WTC11 (cell line): ENCODE measurements around the gene PITPNC1.
"Not testable (repeated sequence)": the region's sequence is repeated elsewhere in the genome, so short reads cannot be mapped to it uniquely, and the experiment has no call there.

Experiments
- CTCF ChIP-seq: fragments of 200-600 bp; IDR thresholded peaks from 2 replicates; pipeline ENCODE4 v1.8.0; 2022; ENCODE audit warnings: antibody characterized with exemption
- FOXJ3 ChIP-seq: sonication (generic); formaldehyde crosslinking; IDR thresholded peaks from 2 replicates; pipeline ENCODE4 v1.9.0; 2021; ENCODE audit warnings: missing genetic modification reagents, mild to moderate bottlenecking, borderline replicate concordance
- FOXP4 ChIP-seq: sonication (generic); formaldehyde crosslinking; IDR thresholded peaks from 2 replicates; pipeline ENCODE4 v1.8.0; 2022; ENCODE audit warnings: mild to moderate bottlenecking, missing genetic modification reagents
- KAT7 ChIP-seq: sonication (generic); formaldehyde crosslinking; IDR thresholded peaks from 2 replicates; pipeline ENCODE4 v1.8.1; 2023; ENCODE audit warnings: missing genetic modification reagents, mild to moderate bottlenecking, borderline replicate concordance
- SP1 ChIP-seq: sonication (generic); formaldehyde crosslinking; conservative IDR thresholded peaks from 2 replicates; pipeline ENCODE4 v1.8.1; 2022; ENCODE audit warnings: missing genetic modification reagents
- STAT6 ChIP-seq: sonication (generic); formaldehyde crosslinking; conservative IDR thresholded peaks from 2 replicates; pipeline ENCODE4 v1.8.1; 2023; ENCODE audit warnings: mild to moderate bottlenecking, low read depth, missing genetic modification reagents, moderate library complexity
- TEAD4 ChIP-seq: sonication (generic); formaldehyde crosslinking; IDR thresholded peaks from 2 replicates; pipeline ENCODE4 v1.8.0; 2022; ENCODE audit warnings: mild to moderate bottlenecking, missing genetic modification reagents
- ZNF671 ChIP-seq: fragments of 250-450 bp; sonication (Bioruptor Pico); IDR thresholded peaks from 2 replicates; pipeline ENCODE4 v1.8.0; 2021; ENCODE audit warnings: mild to moderate bottlenecking

GRCh38 chr17:67430515-67430914 is 53.4 kb downstream of the PITPNC1 start:
- not testable (repeated sequence) for TF ChIP-seq CTCF; KAT7 (CRISPR knock-in tag); STAT6; SP1 (CRISPR knock-in tag); FOXJ3; ZNF671 (CRISPR knock-in tag); FOXP4 (CRISPR knock-in tag); TEAD4 (CRISPR knock-in tag)
